Anterior cingulate cortex (tissue), 58 donors: ENCODE measurements around the gene GPRIN1.

Experiments used
- DNase-seq, 58 donors: peaks; one replicate each; lab custom pipeline; 2025; lab: John Stamatoyannopoulos, UW

The GPRIN1 gene

DNA sequence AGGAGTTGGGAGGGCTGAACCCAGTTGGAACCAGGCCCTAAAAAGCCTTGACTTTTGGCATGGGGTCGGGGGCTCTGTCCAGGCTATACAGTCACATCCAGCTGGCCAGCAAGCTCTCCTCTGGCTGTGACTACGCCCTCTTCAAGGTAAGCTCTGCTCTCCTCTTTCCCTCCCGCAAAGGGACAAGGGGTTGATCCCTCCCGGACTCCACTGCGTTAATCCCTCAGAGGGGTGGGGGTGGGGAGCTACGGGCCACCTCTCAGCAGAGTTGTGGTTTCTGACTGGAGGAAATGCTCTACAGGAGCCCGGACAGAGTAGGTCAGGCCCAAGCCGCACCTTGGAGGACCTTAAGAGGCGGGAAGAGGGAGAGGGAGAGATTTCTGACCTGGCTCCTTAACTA lies 34.3 kb upstream of the GPRIN1 start:
- no peak for DNase-seq

DNA sequence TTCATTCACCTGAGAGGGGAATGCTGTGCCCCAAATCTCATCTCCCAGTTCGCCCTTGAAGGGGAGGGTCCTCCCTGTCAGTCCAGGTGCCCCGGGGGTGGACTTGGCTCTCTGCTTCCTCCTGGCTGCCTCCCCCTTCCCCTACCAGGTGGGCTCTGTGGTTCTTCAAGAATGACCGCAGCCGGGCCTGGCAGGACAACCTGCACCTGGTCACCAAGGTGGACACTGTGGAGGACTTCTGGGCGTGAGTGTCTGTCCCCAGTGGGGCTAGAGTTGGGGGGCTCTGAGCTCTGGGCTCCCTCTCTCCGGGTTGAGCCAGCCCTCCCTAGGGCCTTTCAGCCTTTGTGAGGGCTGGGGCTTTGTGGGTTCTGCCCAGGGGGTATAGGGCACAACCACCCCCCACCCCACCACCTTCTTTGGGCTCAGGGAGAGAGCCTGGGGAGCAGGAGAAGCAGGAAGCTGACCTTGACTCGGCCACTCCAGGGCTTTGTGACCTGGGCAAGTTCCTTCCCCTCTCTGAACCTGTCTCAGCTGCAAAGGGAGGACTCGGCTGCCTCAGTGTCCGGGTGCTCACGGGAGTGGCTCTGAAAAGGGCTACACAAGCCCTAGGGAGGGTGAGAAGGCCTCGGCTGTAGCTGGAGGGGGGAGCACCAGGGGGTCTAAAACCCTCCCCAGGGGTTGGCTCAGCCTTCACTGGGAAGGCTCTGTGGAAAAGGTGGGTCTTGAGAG lies 33.7 kb upstream of the GPRIN1 start:
- no peak for DNase-seq

DNA sequence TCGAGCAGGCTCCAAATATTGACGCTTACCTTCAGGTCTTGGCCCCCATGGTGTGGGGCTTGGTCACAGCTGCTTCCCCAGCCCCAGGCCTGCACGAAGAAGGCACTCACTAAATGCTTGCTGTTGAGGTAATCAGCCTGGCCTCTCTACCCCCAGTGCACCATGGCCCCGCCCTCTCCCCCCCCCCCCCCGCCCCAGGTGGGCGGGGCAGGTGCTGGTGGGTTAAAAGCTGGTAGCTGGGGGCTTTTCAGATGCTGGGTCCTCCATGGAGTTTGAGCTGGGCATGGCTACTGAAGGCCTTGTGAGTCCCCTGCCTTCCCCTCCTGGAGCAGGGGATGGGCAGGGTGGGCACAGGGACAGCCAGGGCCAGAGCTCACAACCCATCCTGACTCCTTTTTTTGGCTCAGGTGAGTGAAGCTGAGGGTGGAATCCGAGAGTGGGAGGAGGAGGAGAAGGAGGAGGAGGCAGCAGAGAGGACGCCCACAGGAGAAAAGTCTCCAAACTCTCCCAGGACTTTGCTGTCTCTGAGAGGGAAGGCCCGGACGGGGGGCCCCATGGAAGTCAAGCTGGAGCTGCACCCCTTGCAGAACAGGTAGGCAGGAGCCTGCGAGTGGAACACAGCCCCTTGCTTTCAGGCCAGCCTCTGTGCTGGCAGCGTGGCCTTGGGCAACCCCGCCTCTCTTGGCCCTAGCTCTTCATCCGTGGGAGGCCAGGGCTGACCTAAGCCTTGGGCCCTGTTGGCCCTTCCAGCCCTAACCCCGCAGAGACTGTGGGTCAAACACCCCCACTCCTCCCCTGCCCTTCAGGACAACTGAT lies 32.9 kb upstream of the GPRIN1 start:
- DNase-seq: no peak

DNA sequence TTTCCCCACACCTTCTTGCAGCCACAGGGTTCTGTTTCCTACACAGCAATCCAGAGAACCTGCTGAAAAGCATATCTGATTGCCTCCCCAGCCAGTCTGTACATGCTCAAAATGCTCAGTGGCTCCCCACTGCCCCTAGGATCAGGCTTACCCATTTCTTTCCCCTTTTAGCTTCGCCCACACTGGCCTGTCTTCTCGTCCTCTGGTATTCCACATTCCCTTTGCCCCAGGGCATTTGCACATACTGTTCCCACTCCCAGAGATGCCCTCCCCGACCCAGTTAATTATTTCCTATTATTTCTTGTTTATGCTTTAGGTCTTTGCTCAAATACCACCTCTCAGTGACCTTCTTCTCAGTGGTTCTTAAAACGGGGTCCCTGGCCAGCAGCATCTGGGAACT lies 30.7 kb upstream of the GPRIN1 start:
- DNase-seq: no peak

DNA sequence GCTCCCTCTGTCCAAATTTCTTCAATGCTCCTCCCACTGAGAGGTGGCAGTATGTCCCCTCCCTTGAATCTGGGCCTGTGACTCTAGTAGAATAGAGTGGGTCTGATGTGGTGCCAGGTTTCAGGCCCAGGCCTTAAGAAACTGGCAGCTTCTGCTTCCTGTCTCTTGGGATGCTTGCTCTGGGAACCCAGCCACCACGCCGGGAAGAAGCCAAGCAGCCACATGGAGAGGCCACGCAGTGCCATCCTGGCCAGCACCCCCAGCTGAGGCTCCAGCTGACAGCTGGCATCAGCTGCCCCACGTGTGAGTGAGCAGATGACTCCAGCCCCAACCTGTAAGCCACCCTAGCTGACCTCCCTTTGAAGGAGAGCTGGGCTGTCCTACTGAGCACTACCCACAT lies 30.0 kb upstream of the GPRIN1 start:
- DNase-seq: peak in 53 of 58 donors; percentile 26 to 91 (median 72)

DNA sequence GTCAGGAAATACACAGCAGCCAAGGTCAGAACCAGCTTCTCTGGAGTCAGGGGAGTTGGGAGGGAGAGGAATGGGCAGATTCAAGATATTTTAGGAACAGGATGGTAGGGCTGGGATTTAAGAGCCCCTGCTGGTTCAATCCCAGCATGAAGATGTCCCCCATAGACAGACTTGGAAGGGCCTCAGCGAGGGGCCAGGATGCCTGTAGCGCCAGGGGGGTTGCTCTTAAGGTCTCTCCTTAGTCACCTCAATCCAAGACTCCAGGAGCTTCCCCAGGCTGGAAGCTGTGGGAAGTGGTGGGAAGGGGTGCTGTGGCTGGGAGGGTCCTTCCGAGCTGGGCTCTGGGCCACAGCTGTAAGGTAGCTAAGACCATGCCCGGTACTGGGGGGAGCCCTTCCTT lies 29.3 kb upstream of the GPRIN1 start:
- DNase-seq: no peak

DNA sequence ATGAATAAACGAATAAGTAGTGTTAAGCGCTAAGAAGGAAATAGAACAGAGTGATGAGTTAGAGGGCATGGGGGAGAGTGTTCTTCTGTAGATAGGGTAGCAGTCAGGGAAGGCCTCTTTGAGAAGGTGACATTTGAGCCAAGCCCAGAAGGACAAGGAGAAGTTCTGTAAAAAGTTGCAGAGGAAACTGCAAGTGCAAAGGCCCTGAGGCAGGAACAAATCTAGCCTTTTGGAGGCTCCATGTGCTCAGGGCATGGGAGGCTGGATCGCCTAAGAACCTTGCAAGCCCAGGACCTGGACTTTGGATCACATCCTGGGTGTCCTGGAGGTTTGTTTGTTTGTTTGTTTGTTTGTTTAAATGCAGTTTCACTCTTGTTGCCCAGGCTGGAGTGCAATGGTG lies 28.5 kb upstream of the GPRIN1 start:
- DNase-seq: no peak

DNA sequence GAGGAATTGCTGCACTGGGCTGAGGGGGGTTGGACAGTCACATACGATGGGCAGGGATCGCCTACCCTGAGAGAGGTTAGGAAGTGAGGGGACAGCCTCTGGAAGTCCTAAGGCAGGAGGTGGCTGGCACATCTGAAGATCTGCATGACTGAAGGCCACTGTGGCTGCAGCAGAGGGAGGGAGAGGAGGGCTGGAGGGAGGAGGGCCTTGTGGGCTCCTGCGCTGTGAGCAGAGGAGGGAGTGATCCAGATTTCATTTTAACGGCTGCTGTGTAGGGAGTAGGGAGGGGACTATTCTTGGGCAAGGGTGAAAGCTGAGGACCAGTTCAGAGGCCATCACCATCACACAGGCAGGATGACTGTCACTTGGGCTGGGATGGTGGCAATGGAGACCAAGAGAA lies 27.6 kb upstream of the GPRIN1 start:
- DNase-seq: no peak

DNA sequence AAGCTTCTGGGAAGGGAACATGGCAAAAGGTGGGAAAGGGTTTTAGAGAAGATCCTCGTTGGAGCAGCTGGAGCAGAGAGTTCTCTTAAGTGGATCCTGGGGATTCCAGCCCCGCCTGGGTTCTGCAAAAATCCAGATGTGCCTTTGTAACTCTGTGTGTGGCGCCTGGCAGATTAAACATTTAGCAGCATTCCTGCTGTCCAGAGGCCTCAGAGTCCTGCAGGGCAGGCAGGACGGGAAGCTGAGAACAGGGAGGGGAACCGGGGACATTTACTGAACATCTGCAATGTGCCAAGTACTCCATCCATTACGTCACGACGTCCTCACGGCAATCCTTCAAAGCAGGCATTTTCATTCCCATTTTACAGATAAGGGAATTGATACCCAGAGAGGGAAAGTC lies 26.5 kb upstream of the GPRIN1 start:
- DNase-seq: no peak

DNA sequence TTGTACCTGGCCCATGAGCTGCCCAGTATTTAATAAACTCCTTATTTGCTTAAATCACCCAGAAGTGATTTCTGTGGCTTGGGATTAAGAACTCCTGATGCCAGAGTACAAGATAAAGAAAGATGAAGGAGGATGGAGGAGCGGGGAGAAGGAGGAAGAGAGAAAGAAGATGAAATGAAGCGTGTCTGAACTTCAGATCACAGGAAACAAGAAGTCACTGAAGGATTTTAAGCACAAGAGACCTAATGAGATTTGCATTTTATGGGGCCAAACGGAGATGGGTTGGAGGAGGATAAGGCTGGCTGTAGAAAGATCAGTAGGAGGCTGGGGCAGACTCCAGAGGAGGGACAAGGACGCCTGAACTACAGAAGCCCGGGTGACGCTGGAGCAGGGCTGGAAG lies 23.6 kb upstream of the GPRIN1 start:
- no peak for DNase-seq

DNA sequence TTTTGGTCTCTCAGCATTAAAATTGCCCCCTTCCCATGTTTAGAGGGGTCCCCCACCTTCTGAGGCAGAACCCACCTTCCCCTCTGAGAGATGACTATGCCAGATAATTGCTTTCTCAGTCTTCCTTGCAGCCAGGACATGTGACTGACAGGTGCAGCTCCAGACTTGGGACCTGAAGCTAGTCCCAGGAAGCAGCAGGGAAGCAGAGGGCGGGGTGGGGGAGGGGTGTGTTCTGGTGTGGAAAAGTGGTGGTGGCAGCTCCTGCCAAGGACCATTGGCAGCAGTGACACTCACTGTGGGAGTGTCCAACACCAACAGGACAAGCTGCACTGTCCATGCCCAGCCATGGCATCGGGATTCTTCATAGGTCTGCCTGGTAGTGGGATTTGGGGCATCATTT lies 22.8 kb upstream of the GPRIN1 start:
- DNase-seq: no peak

DNA sequence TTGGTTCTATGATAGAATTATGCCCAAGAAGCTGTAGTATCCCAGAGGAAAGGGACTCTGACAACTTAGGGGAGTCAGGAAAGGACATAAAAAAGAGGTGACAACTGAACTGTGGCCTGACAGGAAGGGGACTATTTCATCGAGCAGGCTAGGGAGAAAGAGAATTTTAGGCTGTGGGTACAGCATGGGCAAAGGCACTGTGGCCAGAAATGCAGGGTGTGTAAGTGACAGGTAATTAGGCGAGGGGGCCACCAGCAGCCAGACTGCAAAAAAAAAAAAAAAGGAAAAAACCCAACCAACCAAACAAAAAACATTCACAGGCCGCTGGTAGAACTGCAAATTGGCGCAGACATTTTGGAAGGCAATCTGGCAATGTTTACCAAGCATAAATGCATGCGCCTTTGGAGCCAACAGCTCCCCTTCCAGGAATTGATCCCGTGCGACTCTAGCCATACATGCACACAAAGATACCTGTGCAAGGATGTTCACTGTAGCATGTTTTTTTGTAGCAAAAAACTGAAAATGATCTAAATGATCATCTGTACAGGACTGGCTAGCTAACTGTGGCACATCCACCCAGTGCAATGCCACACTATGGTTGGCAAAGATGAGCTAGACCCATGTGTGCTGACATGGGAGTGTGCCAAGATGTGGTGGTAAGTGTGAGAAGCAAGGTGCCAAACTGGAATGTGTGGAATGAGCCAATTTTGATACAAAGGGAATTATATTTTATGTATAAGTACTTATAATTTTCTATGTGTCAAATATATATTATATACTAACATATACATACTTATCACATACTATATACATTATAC lies 21.6 kb upstream of the GPRIN1 start:
- DNase-seq: no peak

DNA sequence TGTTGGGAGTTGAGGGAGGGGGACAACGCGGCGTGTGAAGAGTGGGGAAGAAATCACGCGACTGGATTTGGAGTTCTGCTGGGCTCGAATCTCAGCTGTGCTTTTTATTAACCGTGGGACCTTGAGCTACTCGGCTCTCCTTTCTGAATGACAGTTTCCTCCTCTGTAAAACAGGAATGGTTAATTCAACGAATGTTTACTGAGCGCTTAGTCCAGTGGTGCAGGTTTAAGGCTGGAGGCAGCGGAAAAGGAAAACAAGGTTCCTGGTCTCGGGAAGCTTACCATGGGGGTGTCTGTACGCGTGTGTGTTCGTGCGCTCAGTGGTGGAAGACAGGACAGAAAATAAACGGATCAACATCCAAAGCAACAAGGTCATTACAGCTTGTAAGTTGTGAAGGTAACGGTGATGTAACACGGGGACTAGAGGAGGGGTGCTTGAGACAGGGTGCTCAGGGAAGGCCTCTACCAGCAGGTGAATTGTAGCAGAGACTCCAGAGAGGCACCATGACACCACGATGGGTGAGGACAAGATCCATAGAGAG lies 20.8 kb upstream of the GPRIN1 start:
- no peak for DNase-seq

DNA sequence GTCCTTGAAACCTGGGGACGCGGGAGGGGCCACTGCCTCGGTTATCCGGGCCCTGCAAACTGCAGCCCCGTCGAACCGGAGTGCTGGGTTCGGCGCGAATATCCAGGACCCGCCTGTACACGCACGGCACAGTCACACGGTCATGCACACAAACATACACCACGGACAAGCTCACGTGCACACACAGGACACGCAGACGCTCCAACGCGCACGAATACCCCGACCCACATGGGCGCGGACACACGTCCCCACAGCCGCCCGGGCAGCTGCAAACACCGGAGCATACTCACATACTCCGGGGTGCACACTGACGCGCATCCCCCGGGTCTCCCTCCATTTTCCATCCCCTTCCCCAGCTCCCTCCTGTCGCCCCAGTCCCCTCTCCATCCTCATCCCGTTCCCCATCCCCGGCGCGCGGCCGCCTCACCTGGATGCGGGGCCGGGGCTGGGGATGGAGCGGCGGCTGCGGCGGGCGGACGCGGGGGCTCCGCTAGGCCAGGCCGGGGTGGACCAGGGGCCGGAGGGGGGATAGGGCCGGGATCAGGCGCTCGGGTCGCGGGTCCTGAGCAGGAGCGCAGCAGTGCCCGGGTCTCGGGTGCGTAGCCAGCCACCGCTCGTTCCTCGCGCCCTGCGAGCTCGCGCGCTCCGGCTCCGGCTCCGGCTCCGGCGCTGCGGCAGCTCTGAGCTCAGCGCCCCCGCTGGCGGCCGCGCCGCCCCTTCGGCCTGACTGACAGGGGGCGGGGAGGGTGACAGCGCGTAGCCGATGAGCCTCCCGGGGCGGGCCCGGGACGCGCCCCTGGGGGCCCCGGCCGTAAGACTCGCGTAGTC lies 20.1 kb upstream of the GPRIN1 start, which contains the start of the genes EIF4E1B and SNCB:
TSS of gene EIF4E1B (plus strand) at position 823 of the 828 bp plus-strand sequence. CDS start 12,113 bp downstream, outside the sequence.
TSS of gene SNCB (minus strand) at position 682 of the 828 bp plus-strand sequence. CDS start 880 bp downstream, outside the sequence.
- DNase-seq: peak in 31 of 58 donors; percentile 6 to 78 (median 40)

DNA sequence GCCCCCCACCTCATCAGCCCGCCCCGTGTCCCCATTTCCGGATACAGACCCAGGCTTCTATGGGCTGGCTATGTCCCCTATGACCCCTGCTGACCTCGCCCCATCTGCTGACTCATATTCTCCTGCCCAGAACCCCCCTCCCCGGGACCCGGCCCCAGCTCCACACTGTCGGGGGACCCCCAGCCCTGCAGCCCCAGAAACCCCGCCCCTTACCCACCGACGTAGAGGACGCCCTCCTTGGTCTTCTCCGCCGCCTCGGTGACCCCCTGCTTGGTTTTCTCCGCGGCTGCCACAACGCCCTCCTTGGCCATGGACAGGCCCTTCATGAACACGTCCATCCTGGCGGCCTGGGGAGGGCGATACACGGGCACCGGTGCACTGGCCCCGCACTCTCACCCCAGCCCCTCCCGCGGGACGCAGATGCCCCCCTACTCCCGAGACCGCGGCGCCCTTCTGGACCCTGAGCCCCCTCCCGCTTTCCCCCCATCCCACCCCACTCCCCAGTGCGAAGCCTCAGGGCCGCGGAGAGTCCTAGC lies 19.4 kb upstream of the GPRIN1 start:
- no peak for DNase-seq

DNA sequence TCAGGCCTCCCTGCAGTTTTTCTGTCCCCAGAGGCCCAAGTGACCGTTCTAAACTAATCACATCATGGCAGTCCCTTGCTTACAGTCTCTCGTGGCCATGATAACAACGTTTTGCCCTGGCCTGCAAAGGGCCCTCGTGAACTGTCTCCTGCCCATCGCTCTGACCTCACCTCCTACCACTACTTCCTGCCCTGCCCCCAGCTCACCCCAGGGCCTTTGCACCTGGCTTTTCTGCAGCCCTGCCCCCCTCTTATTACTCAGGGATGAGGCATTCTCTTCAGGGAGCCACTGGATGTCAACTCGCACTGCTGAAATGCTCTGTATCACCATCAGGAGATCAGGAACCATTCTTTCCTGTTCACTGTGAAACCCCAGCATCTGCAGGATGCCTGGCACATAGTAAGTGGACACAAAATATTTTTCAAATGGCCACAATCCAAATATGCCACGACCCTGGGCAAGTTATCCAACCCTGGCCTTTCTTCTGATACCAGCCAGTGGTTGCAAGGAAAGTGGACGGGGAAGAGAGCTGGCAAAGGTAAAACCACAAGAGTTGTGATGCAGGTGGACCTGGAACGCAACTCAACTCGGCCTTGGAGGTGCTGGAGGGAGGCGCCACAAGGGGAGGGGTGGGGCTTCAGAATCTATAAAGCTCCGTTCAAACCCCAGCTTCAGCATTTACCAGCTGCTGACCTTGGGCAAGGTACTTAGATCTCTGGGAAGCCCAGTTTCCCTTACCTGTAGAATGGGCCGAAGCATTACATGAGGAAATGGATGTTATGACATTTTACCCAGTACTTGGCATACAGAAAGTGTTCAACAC lies 18.7 kb upstream of the GPRIN1 start:
- peak in 2 of 58 donors; percentile 32 to 46 for DNase-seq

DNA sequence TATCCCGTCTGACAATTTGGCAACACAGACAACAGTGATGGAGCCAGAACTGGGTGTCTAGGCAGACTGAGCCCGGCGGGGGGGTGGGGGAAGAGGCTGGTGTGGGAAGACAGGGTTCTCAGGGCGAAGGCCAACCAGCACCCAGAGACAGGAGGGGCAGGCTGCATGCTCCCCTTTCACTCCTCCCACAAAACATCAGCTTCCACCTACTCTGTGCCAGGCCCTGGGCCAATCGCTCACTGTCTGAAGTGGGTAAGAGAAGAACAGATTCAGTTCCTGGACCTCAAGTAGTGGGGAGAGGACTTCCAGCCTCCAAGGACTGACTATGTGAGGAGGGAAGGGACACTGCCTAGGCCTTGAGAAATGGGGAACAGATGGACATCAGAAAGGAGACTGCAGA lies 17.6 kb upstream of the GPRIN1 start:
- DNase-seq: peak in 1 of 58 donors; percentile 22

DNA sequence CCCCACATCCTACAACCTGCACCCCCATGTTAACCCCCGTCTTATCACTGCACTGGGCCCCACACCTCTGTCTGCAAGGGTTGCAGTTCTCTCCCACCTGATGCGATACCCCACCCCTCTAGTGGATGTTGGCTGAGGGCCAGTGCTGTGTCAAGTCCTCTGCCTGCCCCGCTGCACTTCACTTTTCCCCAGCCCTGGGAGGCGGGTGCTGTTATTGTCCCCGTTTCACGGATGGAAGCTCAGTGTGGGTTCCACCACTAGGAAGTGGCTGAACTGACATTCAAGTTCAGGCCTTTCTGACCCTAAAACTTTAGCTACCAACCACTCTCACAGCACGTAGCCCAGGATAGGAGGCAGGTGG lies 16.9 kb upstream of the GPRIN1 start:
- no peak for DNase-seq
